HG02852 (cell line): ENCODE data around the gene ATF7.

ENCODE experiments used
- ATAC-seq: cut with Tn5 transposase; IDR thresholded peaks from one replicate; pipeline ENCODE4 v1.9.1; 2021; ENCODE audit warnings: mild to moderate bottlenecking, moderate library complexity; ENCODE audit not compliant: unreplicated experiment

The ATF7 gene

DNA sequence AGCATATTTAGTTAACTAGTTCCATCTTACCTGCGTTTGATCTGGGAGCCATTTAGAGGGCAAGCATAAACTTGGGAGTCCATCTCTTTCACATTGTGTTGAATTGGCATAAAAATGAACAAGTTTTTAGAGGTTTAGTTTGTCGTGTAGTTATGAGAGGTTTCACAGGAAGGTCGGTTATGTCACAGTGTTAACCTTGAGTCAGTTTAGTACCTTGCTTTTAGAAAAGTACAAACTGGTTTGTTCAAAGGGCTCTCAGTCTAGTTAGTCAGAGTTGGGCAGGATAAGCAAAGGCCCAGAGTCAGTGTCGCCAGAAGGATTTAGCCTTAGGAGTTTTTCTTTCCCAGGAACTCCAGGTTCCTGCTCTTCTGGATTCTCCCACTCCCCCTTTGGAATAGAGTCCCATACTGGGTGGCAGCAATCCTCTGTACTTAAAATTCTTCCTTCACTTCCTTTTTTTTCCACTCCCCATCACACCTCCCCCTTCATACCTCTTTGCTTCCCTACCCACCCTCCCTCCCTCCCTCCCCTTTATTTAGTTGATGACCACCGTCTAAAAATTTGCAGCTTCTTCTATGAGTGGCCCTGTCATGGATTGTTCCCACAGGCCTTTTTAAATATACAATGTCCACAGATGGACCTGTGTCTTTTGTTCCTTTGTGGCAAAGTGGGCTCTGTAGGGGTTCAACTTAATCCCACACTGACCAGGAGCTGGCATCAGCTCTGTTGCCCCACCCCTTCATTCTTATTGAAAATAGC lies 162.2 kb downstream of the ATF7 start:
- no peak for ATAC-seq

DNA sequence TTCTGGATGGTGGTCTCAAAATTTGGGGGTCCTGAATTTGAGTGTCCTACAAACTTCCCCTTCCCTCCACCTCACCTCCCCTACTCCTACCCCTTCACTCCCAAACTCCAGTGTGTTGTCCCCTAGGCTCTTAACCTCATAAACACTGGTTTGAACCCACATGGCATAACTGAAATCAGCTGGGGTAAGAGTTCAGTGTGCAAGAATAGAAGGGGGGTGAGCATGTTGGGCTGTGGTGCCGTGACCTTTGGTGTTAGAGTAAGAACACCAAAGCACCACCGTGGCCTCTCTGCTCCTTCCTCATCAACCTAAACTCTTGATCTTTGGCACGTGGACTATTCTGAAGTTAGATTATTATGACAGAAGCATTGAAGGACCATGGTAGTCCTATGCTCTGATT lies 163.2 kb downstream of the ATF7 start:
- no peak for ATAC-seq

DNA sequence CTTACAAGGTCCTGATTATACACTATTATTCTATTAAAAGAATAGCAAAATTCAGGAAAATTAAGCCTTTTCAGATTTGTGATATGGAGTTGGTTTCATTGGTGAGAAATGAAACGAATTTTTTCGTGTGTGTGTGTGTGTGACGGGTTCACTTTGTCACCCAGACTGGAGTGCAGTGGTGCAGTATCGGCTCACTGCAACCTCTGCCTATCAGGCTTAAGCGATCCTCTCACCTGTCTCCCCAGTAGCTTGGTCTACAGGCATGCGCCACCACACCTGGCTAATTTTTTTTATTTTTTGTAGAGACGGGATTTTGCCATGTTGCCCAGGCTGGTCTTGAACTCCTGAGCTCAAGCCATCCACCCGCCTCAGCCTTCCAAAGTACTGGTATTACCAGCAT lies 164.6 kb downstream of the ATF7 start:
- no peak for ATAC-seq

DNA sequence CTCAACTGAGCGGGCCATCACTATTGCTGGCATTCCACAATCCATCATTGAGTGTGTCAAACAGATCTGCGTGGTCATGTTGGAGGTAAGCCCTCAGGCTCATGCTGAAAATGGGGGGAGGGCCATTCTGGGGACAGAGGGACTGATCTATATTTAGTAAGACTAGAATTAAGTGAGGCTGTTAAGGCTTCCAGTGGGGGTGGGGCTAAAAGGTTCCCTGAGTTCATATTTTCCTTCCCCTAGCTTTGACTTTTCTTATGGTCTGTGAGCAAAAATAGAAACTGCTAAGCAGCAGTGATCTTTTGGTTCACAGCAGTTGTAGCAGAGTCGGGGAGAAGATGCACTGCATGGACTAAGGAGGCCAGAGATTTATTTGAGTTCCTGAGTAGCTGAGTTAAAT lies 165.1 kb downstream of the ATF7 start:
- no peak for ATAC-seq

DNA sequence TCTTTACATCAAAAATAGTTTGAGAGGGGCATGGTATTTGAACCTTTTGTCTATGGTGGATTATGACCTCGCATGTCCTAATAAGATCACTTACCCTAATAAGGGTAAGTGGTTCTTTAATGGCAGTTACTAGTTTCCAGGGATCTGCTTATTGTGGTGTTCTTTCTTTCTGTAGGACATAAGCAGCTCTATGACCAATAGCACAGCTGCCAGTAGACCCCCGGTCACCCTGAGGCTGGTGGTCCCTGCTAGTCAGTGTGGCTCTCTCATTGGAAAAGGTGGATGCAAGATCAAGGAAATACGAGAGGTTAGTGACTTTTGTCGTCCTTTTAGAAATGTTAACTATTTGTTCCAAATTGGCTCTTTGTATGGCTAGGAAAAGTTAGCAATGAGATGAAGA lies 167.1 kb downstream of the ATF7 start:
- no peak for ATAC-seq
